Mesothelial cell of epicardium (in vitro differentiated cells): ENCODE results near the gene CACNB4. TPM values are rescaled to one million over a fixed set of nuclear protein-coding genes. Genes with fewer than 3 reads are reported as not detected.
"Not testable (repeated sequence)": the region's sequence is repeated elsewhere in the genome, so short reads cannot be mapped to it uniquely, and the experiment has no call there.

Experiments used
- DNase-seq, 2 experiments: peaks; one replicate each; pipeline ENCODE4 v3.0.0; 2021; ENCODE audit warnings: low spot score in 2 of 2; ENCODE audit not compliant: unreplicated experiment in 2 of 2
- H3K27ac Mint-ChIP-seq: 2 replicates; pipeline ENCODE4 v1.8.0; 2021; ENCODE audit warnings: mixed read lengths
- H3K27me3 Mint-ChIP-seq: 2 replicates; pipeline ENCODE4 v1.8.0; 2021; ENCODE audit warnings: low read depth, mixed read lengths
- H3K36me3 Mint-ChIP-seq: 2 replicates; pipeline ENCODE4 v1.8.0; 2021; ENCODE audit warnings: mixed read lengths
- H3K4me1 Mint-ChIP-seq: 2 replicates; pipeline ENCODE4 v1.8.0; 2021; ENCODE audit warnings: mixed read lengths
- H3K4me3 Mint-ChIP-seq: 2 replicates; pipeline ENCODE4 v1.8.0; 2021; ENCODE audit warnings: mild to moderate bottlenecking, moderate library complexity, mixed read lengths
- H3K9me3 Mint-ChIP-seq: 2 replicates; pipeline ENCODE4 v1.8.0; 2021; ENCODE audit warnings: mixed read lengths
- CTCF ChIP-seq: fragments of 200-600 bp; sonication (generic); IDR thresholded peaks from one replicate; pipeline ENCODE4 v1.5.0; 2021; ENCODE audit warnings: antibody characterized with exemption; ENCODE audit not compliant: unreplicated experiment
- total RNA-seq: library from RNA; stranded (reverse); gene quantifications from 3 replicates; pipeline ENCODE4 v1.2.1, GENCODE V29; 2021

Gene CACNB4
- total RNA-seq, 1 donor from 2014 or later = 4.1 TPM

GRCh38 chr2:151881342-151881741, 217.5 kb downstream of the CACNB4 start:
- no peak overlapping the region for H3K4me3 Mint-ChIP-seq
- no peaks in the 10 kb centered on the region for H3K9me3 Mint-ChIP-seq
- peaks cover 6% of the 10 kb centered on the region for H3K4me1 Mint-ChIP-seq
- no peak overlapping the region for H3K27ac Mint-ChIP-seq
- H3K27me3 Mint-ChIP-seq = no peaks in the 10 kb centered on the region
- TF ChIP-seq CTCF = no peak
- H3K36me3 Mint-ChIP-seq = no peaks in the 10 kb centered on the region
- DNase-seq = no peak

GRCh38 chr2:151880586-151880985, 218.3 kb downstream of the CACNB4 start:
- no peaks in the 10 kb centered on the region for H3K9me3 Mint-ChIP-seq
- no peak overlapping the region for H3K4me3 Mint-ChIP-seq
- no peak for DNase-seq
- H3K36me3 Mint-ChIP-seq = no peaks in the 10 kb centered on the region
- no peak for TF ChIP-seq CTCF
- peaks cover 6% of the 10 kb centered on the region for H3K4me1 Mint-ChIP-seq
- H3K27ac Mint-ChIP-seq = no peak overlapping the region
- no peaks in the 10 kb centered on the region for H3K27me3 Mint-ChIP-seq

- DNase-seq = no peak
- H3K27ac Mint-ChIP-seq = no peak overlapping the region
- no peak for TF ChIP-seq CTCF
- H3K36me3 Mint-ChIP-seq = no peaks in the 10 kb centered on the region
- no peaks in the 10 kb centered on the region for H3K27me3 Mint-ChIP-seq
- H3K4me3 Mint-ChIP-seq = no peak overlapping the region
- peaks cover 6% of the 10 kb centered on the region for H3K4me1 Mint-ChIP-seq
- H3K9me3 Mint-ChIP-seq = peaks cover 5% of the 10 kb centered on the region
Measured at GRCh38 chr2:151878655-151879563, 219.9 kb downstream of the CACNB4 start.

GRCh38 chr2:151878204-151878603, 220.6 kb downstream of the CACNB4 start:
- Mint-ChIP-seq H3K27me3 (no peaks in the 10 kb centered on the region), H3K9me3 (peaks cover 5% of the 10 kb centered on the region), H3K4me1 (peaks cover 6% of the 10 kb centered on the region)

GRCh38 chr2:151875631-151876030, 223.2 kb downstream of the CACNB4 start:
- H3K27ac Mint-ChIP-seq, H3K9me3 Mint-ChIP-seq, H3K4me1 Mint-ChIP-seq, H3K4me3 Mint-ChIP-seq, H3K36me3 Mint-ChIP-seq, DNase-seq, H3K27me3 Mint-ChIP-seq: not testable (repeated sequence)

More at GRCh38 chr2:151878204-151878603, 220.6 kb downstream of the CACNB4 start:
- DNase-seq = no peak
- TF ChIP-seq CTCF = no peak
- Mint-ChIP-seq H3K27ac (no peak overlapping the region), H3K4me3 (no peak overlapping the region), H3K36me3 (no peaks in the 10 kb centered on the region)

GRCh38 chr2:151872463-151872862, 226.4 kb downstream of the CACNB4 start:
- peaks cover 5% of the 10 kb centered on the region for H3K9me3 Mint-ChIP-seq
- no peak overlapping the region for H3K4me3 Mint-ChIP-seq
- H3K36me3 Mint-ChIP-seq = no peaks in the 10 kb centered on the region
- H3K4me1 Mint-ChIP-seq = peaks cover 4% of the 10 kb centered on the region
- TF ChIP-seq CTCF = no peak
- DNase-seq = no peak
- H3K27me3 Mint-ChIP-seq = peaks cover 14% of the 10 kb centered on the region
- H3K27ac Mint-ChIP-seq = no peak overlapping the region
